HEK293 (cell line): Measurements from ENCODE around the gene SYT2.
"Not testable (repeated sequence)": the region's sequence is repeated elsewhere in the genome, so short reads cannot be mapped to it uniquely, and the experiment has no call there.

Experiments
- CTCF ChIA-PET: fragments of 350-600 bp; formaldehyde crosslinking; extraction: SDS; loops from one replicate; lab custom pipeline; 2021; ENCODE audit warnings: antibody characterized with exemption; lab: Yijun Ruan, JAX
- POLR2A ChIA-PET: fragments of 300-600 bp; formaldehyde crosslinking; extraction: SDS; loops from one replicate; lab custom pipeline; 2020; ENCODE audit warnings: antibody characterized with exemption, inconsistent platforms; lab: Yijun Ruan, JAX
- H3K27ac ChIP-seq: fragments of 200-500 bp; sonication (Bioruptor generic); 2 replicates; pipeline ENCODE4 v1.5.1; 2014; ENCODE audit warnings: low read depth, low read length, control low read depth, inconsistent platforms; ENCODE audit errors: extremely low read depth
- H3K36me3 ChIP-seq, 2 experiments: fragments of 200-500 bp in 1 of 2; sonication (Bioruptor generic) in 1 of 2; 1 replicate in 1 of 2; 2 replicates in 1 of 2; pipeline ENCODE4 v1.5.1; 2014 to 2017; ENCODE audit warnings: inconsistent platforms in 2 of 2, low read length in 2 of 2; ENCODE audit not compliant: control insufficient read depth in 2 of 2, insufficient read depth in 1 of 2
- H3K4me1 ChIP-seq: fragments of 200-500 bp; sonication (Bioruptor generic); 2 replicates; pipeline ENCODE4 v1.5.1; 2014; ENCODE audit warnings: mild to moderate bottlenecking, low read length, inconsistent platforms; ENCODE audit not compliant: control insufficient read depth, insufficient read depth
- H3K4me3 ChIP-seq: 2 replicates; pipeline ENCODE4 v1.5.1; 2011; ENCODE audit warnings: low read depth, mild to moderate bottlenecking, control low read depth, low read length, moderate library complexity
- H3K9me3 ChIP-seq: fragments of 200-500 bp; sonication (Bioruptor generic); 2 replicates; pipeline ENCODE4 v1.5.1; 2014; ENCODE audit warnings: low read depth, low read length, inconsistent platforms; ENCODE audit not compliant: control insufficient read depth, insufficient read depth
- OSR2 ChIP-seq: fragments of 450-650 bp; formaldehyde crosslinking; IDR thresholded peaks from 2 replicates; pipeline ENCODE4 v1.5.1; 2016; ENCODE audit warnings: missing biosample characterization, missing genetic modification characterization
- ZIC2 ChIP-seq: fragments of 450-650 bp; formaldehyde crosslinking; IDR thresholded peaks from 2 replicates; pipeline ENCODE4 v1.5.1; 2016; ENCODE audit warnings: missing biosample characterization, missing genetic modification characterization
- ZNF354C ChIP-seq: fragments of 450-650 bp; formaldehyde crosslinking; IDR thresholded peaks from 2 replicates; pipeline ENCODE4 v1.5.1; 2016; ENCODE audit warnings: missing biosample characterization, missing genetic modification characterization, low read depth, borderline replicate concordance
- ZNF555 ChIP-seq: fragments of 450-650 bp; formaldehyde crosslinking; conservative IDR thresholded peaks from 2 replicates; pipeline ENCODE4 v1.5.1; 2017; ENCODE audit warnings: missing biosample characterization, mild to moderate bottlenecking, missing genetic modification characterization, inconsistent platforms
- TF ChIP-seq, protein P1 (sequence below): fragments of 450-650 bp; formaldehyde crosslinking; conservative IDR thresholded peaks from 2 replicates; pipeline ENCODE4 v1.5.1; 2016; ENCODE audit warnings: low read depth, missing biosample characterization, missing genetic modification characterization
- TF ChIP-seq, protein P2 (sequence below): fragments of 450-650 bp; formaldehyde crosslinking; IDR thresholded peaks from 2 replicates; pipeline ENCODE4 v1.5.1; 2016; ENCODE audit warnings: missing biosample characterization, missing genetic modification characterization
- TF ChIP-seq, protein P3 (sequence below): fragments of 450-650 bp; formaldehyde crosslinking; IDR thresholded peaks from 2 replicates; pipeline ENCODE4 v1.5.1; 2016; ENCODE audit warnings: missing biosample characterization, missing genetic modification characterization

The SYT2 gene

DNA sequence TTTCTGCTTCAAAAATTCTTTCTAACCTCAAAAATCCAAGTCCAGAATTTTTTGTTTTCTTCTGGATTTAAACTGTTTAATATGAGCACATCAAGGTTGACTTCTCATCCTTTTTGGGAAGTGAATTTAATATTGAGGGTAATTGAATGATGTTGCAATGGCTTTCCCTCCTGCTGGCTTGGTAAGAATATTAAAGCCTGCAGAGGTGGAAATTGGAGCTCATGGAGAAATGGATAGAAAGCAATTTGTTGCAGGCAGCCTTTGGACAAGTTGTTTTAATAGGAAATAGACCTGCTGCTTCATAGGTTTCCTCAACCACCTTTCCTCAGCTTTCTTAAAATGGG, 124.7 kb downstream of the SYT2 start (continued):
- TF ChIP-seq, protein P1, sequence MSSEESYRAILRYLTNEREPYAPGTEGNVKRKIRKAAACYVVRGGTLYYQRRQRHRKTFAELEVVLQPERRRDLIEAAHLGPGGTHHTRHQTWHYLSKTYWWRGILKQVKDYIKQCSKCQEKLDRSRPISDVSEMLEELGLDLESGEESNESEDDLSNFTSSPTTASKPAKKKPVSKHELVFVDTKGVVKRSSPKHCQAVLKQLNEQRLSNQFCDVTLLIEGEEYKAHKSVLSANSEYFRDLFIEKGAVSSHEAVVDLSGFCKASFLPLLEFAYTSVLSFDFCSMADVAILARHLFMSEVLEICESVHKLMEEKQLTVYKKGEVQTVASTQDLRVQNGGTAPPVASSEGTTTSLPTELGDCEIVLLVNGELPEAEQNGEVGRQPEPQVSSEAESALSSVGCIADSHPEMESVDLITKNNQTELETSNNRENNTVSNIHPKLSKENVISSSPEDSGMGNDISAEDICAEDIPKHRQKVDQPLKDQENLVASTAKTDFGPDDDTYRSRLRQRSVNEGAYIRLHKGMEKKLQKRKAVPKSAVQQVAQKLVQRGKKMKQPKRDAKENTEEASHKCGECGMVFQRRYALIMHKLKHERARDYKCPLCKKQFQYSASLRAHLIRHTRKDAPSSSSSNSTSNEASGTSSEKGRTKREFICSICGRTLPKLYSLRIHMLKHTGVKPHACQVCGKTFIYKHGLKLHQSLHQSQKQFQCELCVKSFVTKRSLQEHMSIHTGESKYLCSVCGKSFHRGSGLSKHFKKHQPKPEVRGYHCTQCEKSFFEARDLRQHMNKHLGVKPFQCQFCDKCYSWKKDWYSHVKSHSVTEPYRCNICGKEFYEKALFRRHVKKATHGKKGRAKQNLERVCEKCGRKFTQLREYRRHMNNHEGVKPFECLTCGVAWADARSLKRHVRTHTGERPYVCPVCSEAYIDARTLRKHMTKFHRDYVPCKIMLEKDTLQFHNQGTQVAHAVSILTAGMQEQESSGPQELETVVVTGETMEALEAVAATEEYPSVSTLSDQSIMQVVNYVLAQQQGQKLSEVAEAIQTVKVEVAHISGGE: no peak
- TF ChIP-seq ZNF555 (tag by site-specific recombination): no peak
- TF ChIP-seq, protein P2, sequence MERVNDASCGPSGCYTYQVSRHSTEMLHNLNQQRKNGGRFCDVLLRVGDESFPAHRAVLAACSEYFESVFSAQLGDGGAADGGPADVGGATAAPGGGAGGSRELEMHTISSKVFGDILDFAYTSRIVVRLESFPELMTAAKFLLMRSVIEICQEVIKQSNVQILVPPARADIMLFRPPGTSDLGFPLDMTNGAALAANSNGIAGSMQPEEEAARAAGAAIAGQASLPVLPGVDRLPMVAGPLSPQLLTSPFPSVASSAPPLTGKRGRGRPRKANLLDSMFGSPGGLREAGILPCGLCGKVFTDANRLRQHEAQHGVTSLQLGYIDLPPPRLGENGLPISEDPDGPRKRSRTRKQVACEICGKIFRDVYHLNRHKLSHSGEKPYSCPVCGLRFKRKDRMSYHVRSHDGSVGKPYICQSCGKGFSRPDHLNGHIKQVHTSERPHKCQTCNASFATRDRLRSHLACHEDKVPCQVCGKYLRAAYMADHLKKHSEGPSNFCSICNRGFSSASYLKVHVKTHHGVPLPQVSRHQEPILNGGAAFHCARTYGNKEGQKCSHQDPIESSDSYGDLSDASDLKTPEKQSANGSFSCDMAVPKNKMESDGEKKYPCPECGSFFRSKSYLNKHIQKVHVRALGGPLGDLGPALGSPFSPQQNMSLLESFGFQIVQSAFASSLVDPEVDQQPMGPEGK: no peak
- TF ChIP-seq, protein P3, sequence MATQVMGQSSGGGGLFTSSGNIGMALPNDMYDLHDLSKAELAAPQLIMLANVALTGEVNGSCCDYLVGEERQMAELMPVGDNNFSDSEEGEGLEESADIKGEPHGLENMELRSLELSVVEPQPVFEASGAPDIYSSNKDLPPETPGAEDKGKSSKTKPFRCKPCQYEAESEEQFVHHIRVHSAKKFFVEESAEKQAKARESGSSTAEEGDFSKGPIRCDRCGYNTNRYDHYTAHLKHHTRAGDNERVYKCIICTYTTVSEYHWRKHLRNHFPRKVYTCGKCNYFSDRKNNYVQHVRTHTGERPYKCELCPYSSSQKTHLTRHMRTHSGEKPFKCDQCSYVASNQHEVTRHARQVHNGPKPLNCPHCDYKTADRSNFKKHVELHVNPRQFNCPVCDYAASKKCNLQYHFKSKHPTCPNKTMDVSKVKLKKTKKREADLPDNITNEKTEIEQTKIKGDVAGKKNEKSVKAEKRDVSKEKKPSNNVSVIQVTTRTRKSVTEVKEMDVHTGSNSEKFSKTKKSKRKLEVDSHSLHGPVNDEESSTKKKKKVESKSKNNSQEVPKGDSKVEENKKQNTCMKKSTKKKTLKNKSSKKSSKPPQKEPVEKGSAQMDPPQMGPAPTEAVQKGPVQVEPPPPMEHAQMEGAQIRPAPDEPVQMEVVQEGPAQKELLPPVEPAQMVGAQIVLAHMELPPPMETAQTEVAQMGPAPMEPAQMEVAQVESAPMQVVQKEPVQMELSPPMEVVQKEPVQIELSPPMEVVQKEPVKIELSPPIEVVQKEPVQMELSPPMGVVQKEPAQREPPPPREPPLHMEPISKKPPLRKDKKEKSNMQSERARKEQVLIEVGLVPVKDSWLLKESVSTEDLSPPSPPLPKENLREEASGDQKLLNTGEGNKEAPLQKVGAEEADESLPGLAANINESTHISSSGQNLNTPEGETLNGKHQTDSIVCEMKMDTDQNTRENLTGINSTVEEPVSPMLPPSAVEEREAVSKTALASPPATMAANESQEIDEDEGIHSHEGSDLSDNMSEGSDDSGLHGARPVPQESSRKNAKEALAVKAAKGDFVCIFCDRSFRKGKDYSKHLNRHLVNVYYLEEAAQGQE (tag by site-specific recombination): no peak

DNA sequence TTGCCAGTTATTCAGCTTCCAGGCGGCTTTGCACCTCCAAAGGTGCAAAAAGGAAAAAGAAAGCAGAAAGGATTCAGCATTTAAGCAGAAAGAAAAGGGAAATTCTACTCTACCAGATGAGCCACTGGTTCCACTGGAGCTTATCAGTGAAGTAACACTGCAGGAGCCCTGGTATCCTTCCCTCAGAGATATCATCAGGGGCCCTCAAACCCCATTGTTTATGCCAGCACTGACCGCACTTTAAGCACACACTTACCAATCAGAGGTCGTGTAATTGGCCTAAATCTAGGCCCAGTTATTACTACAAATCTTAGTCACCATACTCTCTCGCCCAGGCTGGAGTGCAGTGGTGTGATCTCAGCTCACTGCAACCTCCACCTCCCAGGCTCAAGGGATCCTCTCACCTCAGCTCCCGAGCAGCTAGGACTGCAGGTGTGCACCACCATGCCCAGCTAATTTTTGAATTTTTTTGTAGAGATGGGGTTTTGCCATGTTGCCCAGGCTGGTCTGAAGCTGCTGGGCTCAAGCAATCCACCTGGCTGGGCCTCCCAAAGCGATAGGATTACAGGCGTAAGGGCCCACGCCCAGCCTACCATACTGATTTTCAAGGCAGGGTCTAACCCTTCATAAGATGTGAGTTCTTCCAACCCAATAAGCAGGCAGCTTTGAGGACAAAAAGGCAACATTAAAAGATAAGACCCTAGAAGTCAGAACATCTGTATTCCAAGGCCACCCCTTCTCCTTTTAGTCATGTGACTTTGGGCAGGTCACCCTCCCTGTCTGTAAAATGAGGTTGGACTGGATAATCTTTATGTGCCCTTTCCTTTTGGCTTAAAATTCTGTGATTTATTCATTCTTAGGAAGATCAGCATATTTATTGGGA, 125.3 kb downstream of the SYT2 start:
- H3K27ac ChIP-seq: no peak overlapping the region
- H3K36me3 ChIP-seq: peaks cover 0 to 7% of the 10 kb centered on the region in 2 experiments; a peak in 1 of 3 replicates
- H3K9me3 ChIP-seq: no peaks in the 10 kb centered on the region
- ChIA-PET CTCF (interaction anchor here (0.6 to 3.7 kb wide), 5 partner anchors 8 to 318 kb away, joined by 3 to 20 read pairs (median 4); no protein-coding TSS in a partner anchor), POLR2A (no interaction called here)
- TF ChIP-seq ZNF354C: no peak
- TF ChIP-seq OSR2 (tag by site-specific recombination): no peak
- peak; percentile 45; the same call in 1 of the 2 replicates for TF ChIP-seq ZIC2 (tag by site-specific recombination)
- no peak overlapping the region for H3K4me3 ChIP-seq
- peaks cover 5% of the 10 kb centered on the region; the same call in 1 of the 2 replicates for H3K4me1 ChIP-seq

DNA sequence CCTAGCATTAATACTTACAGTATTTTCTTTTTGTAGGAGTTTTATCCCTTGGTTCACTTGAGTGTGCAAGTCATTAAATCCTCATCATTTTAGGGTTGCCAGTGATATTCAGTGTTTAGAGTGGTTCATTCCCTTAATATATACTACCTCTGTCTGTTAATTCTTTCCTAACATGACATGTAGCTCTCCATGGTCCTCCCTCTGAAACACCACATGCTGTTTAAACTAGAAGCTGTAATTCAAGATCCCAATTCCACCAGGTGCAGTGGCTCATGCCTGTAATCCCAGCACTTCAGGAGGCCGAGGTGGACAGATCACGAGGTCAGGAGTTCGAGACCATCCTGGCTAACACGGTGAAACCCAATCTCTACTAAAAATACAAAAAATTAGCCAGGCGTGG, 127.9 kb downstream of the SYT2 start:
- TF ChIP-seq, protein P3 (tag by site-specific recombination): peak; percentile 84
- H3K27ac ChIP-seq, H3K4me3 ChIP-seq, POLR2A ChIA-PET, H3K9me3 ChIP-seq, H3K36me3 ChIP-seq: not testable (repeated sequence)
- CTCF ChIA-PET: interaction anchor here (0.6 to 2.3 kb wide), 3 partner anchors 11 to 243 kb away, joined by 3 to 11 read pairs (median 7); no protein-coding TSS in a partner anchor
- peaks cover 12% of the 10 kb centered on the region for H3K4me1 ChIP-seq
